ENCODE measurements around the gene INSR. TPM values are rescaled to one million over a fixed set of nuclear protein-coding genes. Genes with fewer than 3 reads are reported as not detected.

Gene INSR
- total and polyA plus RNA-seq, 2 experiments from 2014 or later, result 19.2 to 52.1 TPM

GRCh38 chr19:7295912-7296536 is 1.8 kb upstream of the INSR start:
- Mint-ChIP-seq H3K36me3 (ENCODE audit: low read depth) (no peaks in the 10 kb centered on the region), H3K9me3 (no peaks in the 10 kb centered on the region), H3K4me3 (no peak overlapping the region; the same call in 2 of the 3 replicates), H3K27me3 (ENCODE audit: insufficient read depth, low read depth, poor library complexity) (peaks cover 18% of the 10 kb centered on the region), H3K4me1 (peaks cover 12% of the 10 kb centered on the region), H3K27ac (no peak overlapping the region)
- H3K79me2 ChIP-seq (replicated peaks; ENCODE audit: insufficient read depth), result peaks cover 19% of the 10 kb centered on the region
- no peak overlapping the region for H2AFZ ChIP-seq
- no peak for TF ChIP-seq EZH2phosphoT487 (IDR thresholded peaks at IDR 0.05; ENCODE audit: unreplicated experiment)
- TF ChIP-seq JUNB (IDR thresholded peaks at IDR 0.05; ENCODE audit: unreplicated experiment), result no peak
- TF ChIP-seq NANOG (IDR thresholded peaks at IDR 0.05; ENCODE audit: borderline replicate concordance), result no peak
- no peak for TF ChIP-seq CREB1 (CRISPR knock-in tag; IDR thresholded peaks at IDR 0.05; ENCODE audit: low read depth)
- no peak for TF ChIP-seq ZNF462 (CRISPR knock-in tag; IDR thresholded peaks at IDR 0.05)
- TF ChIP-seq EZH2 (IDR thresholded peaks at IDR 0.05; ENCODE audit: low read depth, unreplicated experiment), result no peak
- no peak for TF ChIP-seq ETS1 (IDR thresholded peaks at IDR 0.05)
- TF ChIP-seq STAT1 (IDR thresholded peaks at IDR 0.05; ENCODE audit: unreplicated experiment), result no peak
- TF ChIP-seq CTCF (conservative IDR thresholded peaks at IDR 0.05; ENCODE audit: low read depth in 2 of 2), result no peak
- no peak for TF ChIP-seq ZNF114 (CRISPR knock-in tag; IDR thresholded peaks at IDR 0.05)
- no peak for TF ChIP-seq REST (IDR thresholded peaks at IDR 0.05; ENCODE audit: unreplicated experiment)
- no peak for TF ChIP-seq ZNF331 (CRISPR knock-in tag; IDR thresholded peaks at IDR 0.05; ENCODE audit: low read depth)
- no peak for TF ChIP-seq POLR2AphosphoS5 (IDR thresholded peaks at IDR 0.05; ENCODE audit: low read depth)
- H3K27ac ChIP-seq (ENCODE audit: low read depth), result no peak overlapping the region
- H3K36me3 ChIP-seq (ENCODE audit: insufficient read depth), result no peaks in the 10 kb centered on the region
- peaks cover 16% of the 10 kb centered on the region for H3K4me1 ChIP-seq (ENCODE audit: insufficient read depth)
- no peak overlapping the region for H3K4me2 ChIP-seq
- DNase-seq (ENCODE audit: low spot score) (no peak), ATAC-seq (no peak)
- peaks cover 8% of the 10 kb centered on the region; the same call in 1 of the 2 replicates for H3K27me3 ChIP-seq (ENCODE audit: insufficient read depth)
- 0 out of 2 replicates have a peak, but pooled peaks cover 6% of the 10 kb centered on the region for H3F3A ChIP-seq (replicated peaks; ENCODE audit: low read depth)
- no peaks in the 10 kb centered on the region for H3K9me2 ChIP-seq (ENCODE audit: insufficient read depth)
- H4K20me1 ChIP-seq (replicated peaks; ENCODE audit: insufficient read depth), result 0 out of 2 replicates have a peak, but pooled peaks cover 5% of the 10 kb centered on the region
- H3K4me3 ChIP-seq, result no peak overlapping the region
